Hematopoietic multipotent progenitor cell treated with erythropoietin and hydrocortisone succinate and interleukin-3 and kit ligand, for 15 days (in vitro differentiated cells): ENCODE data around the gene NRIP1.
"Not testable (repeated sequence)": the region's sequence is repeated elsewhere in the genome, so short reads cannot be mapped to it uniquely, and the experiment has no call there.

Source experiments
- DNase-seq: peaks from one replicate; pipeline ENCODE4 v3.0.0-alpha.2; 2015; ENCODE audit warnings: low spot score

NRIP1 gene

GRCh38 chr21:14975136-14975919 lies 89.5 kb downstream of the NRIP1 start:
- no peak for DNase-seq

GRCh38 chr21:14972678-14973077 lies 92.1 kb downstream of the NRIP1 start:
- DNase-seq: no peak

- no peak for DNase-seq
These were observed 96.0 kb downstream of the NRIP1 start for GRCh38 chr21:14968821-14969220.

- DNase-seq: no peak
These were observed 96.8 kb downstream of the NRIP1 start for GRCh38 chr21:14968029-14968428.

- no peak for DNase-seq
These were observed 100.2 kb downstream of the NRIP1 start for GRCh38 chr21:14964621-14965020.

- DNase-seq: no peak
These were observed 102.6 kb downstream of the NRIP1 start for GRCh38 chr21:14962217-14962616.

GRCh38 chr21:14961502-14961901 lies 103.3 kb downstream of the NRIP1 start:
- no peak for DNase-seq

GRCh38 chr21:14959343-14959742 lies 105.5 kb downstream of the NRIP1 start:
- no peak for DNase-seq

GRCh38 chr21:14957836-14958235 lies 107.0 kb downstream of the NRIP1 start:
- DNase-seq: no peak

- no peak for DNase-seq
These were observed 108.0 kb downstream of the NRIP1 start for GRCh38 chr21:14956807-14957206.

GRCh38 chr21:14955936-14956520 lies 108.8 kb downstream of the NRIP1 start:
- DNase-seq: no peak

- no peak for DNase-seq
These were observed 111.9 kb downstream of the NRIP1 start for GRCh38 chr21:14952916-14953315.

GRCh38 chr21:14949603-14950002 lies 115.2 kb downstream of the NRIP1 start:
- no peak for DNase-seq

GRCh38 chr21:14947613-14948160 lies 117.1 kb downstream of the NRIP1 start:
- no peak for DNase-seq

GRCh38 chr21:14945176-14945575 lies 119.6 kb downstream of the NRIP1 start:
- no peak for DNase-seq

- no peak for DNase-seq
These were observed 121.2 kb downstream of the NRIP1 start for GRCh38 chr21:14943616-14944015.

GRCh38 chr21:14942801-14943490 lies 121.9 kb downstream of the NRIP1 start:
- DNase-seq: no peak

GRCh38 chr21:14927324-14927723 lies 137.5 kb downstream of the NRIP1 start:
- not testable (repeated sequence) for DNase-seq

GRCh38 chr21:14926186-14926585 lies 138.6 kb downstream of the NRIP1 start:
- no peak for DNase-seq

GRCh38 chr21:14923468-14923867 lies 141.3 kb downstream of the NRIP1 start:
- DNase-seq: no peak

- DNase-seq: no peak
These were observed 141.8 kb downstream of the NRIP1 start for GRCh38 chr21:14922980-14923379.

GRCh38 chr21:14918527-14918926 lies 146.3 kb downstream of the NRIP1 start:
- DNase-seq: no peak

- no peak for DNase-seq
These were observed 147.0 kb downstream of the NRIP1 start for GRCh38 chr21:14917762-14918161.
